Breast epithelium (tissue), 4 donors: ENCODE results near the gene HSPA1A. TPM values are rescaled to one million over a fixed set of nuclear protein-coding genes. Genes with fewer than 3 reads are reported as not detected.
"Not testable (repeated sequence)": the region's sequence is repeated elsewhere in the genome, so short reads cannot be mapped to it uniquely, and the experiment has no call there.

ENCODE experiments used
- DNase-seq, 2 donors: peaks; one replicate each; pipeline ENCODE4 v3.0.0-alpha.2; 2019; ENCODE audit warnings: low spot score in 2 of 2
- H3K27ac ChIP-seq, 2 donors: fragments of 200-600 bp; sonication (generic) in 1 of 2; one replicate each; pipeline ENCODE4 v1.5.1; 2016 to 2019; ENCODE audit warnings: mild to moderate bottlenecking in 1 of 2
- H3K27me3 ChIP-seq, 2 donors: fragments of 200-600 bp; sonication (generic) in 1 of 2; one replicate each; pipeline versions ENCODE4 v1.5.1 to v1.6.0; 2017 to 2019; ENCODE audit warnings: control low read depth in 1 of 2, mild to moderate bottlenecking in 1 of 2
- H3K36me3 ChIP-seq: fragments of 200-600 bp; one replicate; pipeline ENCODE4 v1.5.1; 2019
- H3K4me1 ChIP-seq, 2 donors: fragments of 200-600 bp; sonication (generic); one replicate each; pipeline ENCODE4 v1.5.1; 2016 to 2019; ENCODE audit warnings: control low read depth in 1 of 2
- H3K4me3 ChIP-seq, 3 donors: fragments of 200-600 bp; sonication (generic); 1 replicate in 2 of 3; 2 replicates in 1 of 3; pipeline ENCODE4 v1.5.1; 2016 to 2019; ENCODE audit warnings: mild to moderate bottlenecking in 3 of 3, moderate library complexity in 2 of 3
- H3K9me3 ChIP-seq, 2 donors: fragments of 200-600 bp; sonication (generic) in 1 of 2; one replicate each; pipeline ENCODE4 v1.5.1; 2016 to 2019; ENCODE audit warnings: control low read depth in 1 of 2
- POLR2A ChIP-seq: fragments of 450-650 bp; IDR thresholded peaks from one replicate; pipeline ENCODE4 v1.6.1; 2016; ENCODE audit warnings: antibody characterized with exemption, mild to moderate bottlenecking, moderate library complexity
- POLR2AphosphoS5 ChIP-seq, 3 donors: sonication (generic); formaldehyde crosslinking; IDR thresholded peaks; one replicate each; pipeline ENCODE4 v1.6.1; 2017; ENCODE audit warnings: antibody characterized with exemption in 3 of 3
- intact Hi-C: fragments of 100-400 bp; cut with DNase I; formaldehyde crosslinking; loops from one replicate; pipeline ENCODE4 v1.15.1; 2023; ENCODE audit warnings: low total_unique reads
- total RNA-seq, 3 donors: library from RNA; depleted of rRNA; stranded (reverse); fragments of >200 nt; gene quantifications; one replicate each; pipeline ENCODE4 v1.1.0, GENCODE V29; 2016
- TF ChIP-seq, protein P1 (sequence below), 3 donors: fragments of 450-650 bp; IDR thresholded peaks; one replicate each; pipeline ENCODE4 v1.5.1; 2016 to 2017; ENCODE audit warnings: antibody characterized with exemption in 3 of 3, mild to moderate bottlenecking in 3 of 3, moderate library complexity in 3 of 3

Gene HSPA1A
- total RNA-seq, 3 donors from 2014 or later, result 136 to 459 (median 202) TPM

DNA sequence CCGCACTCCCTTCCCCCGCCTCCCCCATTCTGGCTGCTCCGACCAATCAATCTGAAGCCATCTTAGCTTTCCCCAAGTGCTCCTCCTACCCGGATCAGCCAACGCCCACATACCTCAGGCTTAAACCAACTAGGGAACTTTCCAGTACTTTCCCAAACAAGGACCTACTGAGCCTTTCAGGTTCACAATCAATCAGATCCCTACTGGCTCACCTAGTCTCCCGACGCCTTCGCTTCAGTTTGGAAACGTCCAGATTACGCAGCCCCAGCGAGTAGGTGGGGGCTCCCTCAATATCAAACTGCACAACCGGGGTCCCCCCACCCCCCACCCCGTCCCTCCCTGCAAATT, 692 bp upstream of the HSPA1A start:
- Histone ChIP-seq H3K9me3 (no peaks in the 10 kb centered on the region), H3K36me3 (no peaks in the 10 kb centered on the region), H3K4me1 (peaks cover 0 to 5% of the 10 kb centered on the region in 2 donors), H3K27me3 (no peaks in the 10 kb centered on the region), H3K27ac (peak overlapping the region; percentile 99 to 100), H3K4me3 (peak overlapping the region; percentile 57 to 75 (median 64))
- intact Hi-C loops, result no loop called here
- DNase-seq, result peak; percentile 97 to 98
- TF ChIP-seq POLR2A, result peak; percentile 22
- peak; percentile 59 to 89 (median 87) for TF ChIP-seq POLR2AphosphoS5 (IDR thresholded peaks at IDR 0.05)
- TF ChIP-seq, protein P1, sequence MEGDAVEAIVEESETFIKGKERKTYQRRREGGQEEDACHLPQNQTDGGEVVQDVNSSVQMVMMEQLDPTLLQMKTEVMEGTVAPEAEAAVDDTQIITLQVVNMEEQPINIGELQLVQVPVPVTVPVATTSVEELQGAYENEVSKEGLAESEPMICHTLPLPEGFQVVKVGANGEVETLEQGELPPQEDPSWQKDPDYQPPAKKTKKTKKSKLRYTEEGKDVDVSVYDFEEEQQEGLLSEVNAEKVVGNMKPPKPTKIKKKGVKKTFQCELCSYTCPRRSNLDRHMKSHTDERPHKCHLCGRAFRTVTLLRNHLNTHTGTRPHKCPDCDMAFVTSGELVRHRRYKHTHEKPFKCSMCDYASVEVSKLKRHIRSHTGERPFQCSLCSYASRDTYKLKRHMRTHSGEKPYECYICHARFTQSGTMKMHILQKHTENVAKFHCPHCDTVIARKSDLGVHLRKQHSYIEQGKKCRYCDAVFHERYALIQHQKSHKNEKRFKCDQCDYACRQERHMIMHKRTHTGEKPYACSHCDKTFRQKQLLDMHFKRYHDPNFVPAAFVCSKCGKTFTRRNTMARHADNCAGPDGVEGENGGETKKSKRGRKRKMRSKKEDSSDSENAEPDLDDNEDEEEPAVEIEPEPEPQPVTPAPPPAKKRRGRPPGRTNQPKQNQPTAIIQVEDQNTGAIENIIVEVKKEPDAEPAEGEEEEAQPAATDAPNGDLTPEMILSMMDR (IDR thresholded peaks at IDR 0.05), result no peak

GRCh38 chr6:31817133-31817928, 2.0 kb downstream of the HSPA1A start:
- H3K27ac ChIP-seq, result peak overlapping the region; percentile 75 to 88
- H3K4me3 ChIP-seq, result peak overlapping the region; percentile 42 to 66 (median 61)
- H3K9me3 ChIP-seq, intact Hi-C loops, H3K27me3 ChIP-seq, H3K36me3 ChIP-seq, H3K4me1 ChIP-seq, DNase-seq: not testable (repeated sequence)

GRCh38 chr6:31817929-31818511, 2.7 kb downstream of the HSPA1A start:
- H3K4me1 ChIP-seq, H3K9me3 ChIP-seq, H3K36me3 ChIP-seq, H3K27me3 ChIP-seq, intact Hi-C loops, DNase-seq: not testable (repeated sequence)
- H3K27ac ChIP-seq, result peak overlapping the region; percentile 75 to 88
- peak in 1 of 3 donors; percentile 40 for TF ChIP-seq POLR2AphosphoS5 (IDR thresholded peaks at IDR 0.05)
- peak overlapping the region; percentile 42 to 66 (median 61) for H3K4me3 ChIP-seq

GRCh38 chr6:31819871-31820299, 4.5 kb downstream of the HSPA1A start:
- intact Hi-C loops, result no loop called here
- no peak for DNase-seq
- Histone ChIP-seq H3K27ac (peak overlapping the region; percentile 44 to 75), H3K4me3 (peak overlapping the region in 2 of 3 donors; percentile 61 to 66), H3K27me3 (no peaks in the 10 kb centered on the region), H3K4me1 (peaks cover 0 to 4% of the 10 kb centered on the region in 2 donors), H3K36me3 (no peaks in the 10 kb centered on the region), H3K9me3 (no peaks in the 10 kb centered on the region)
- TF ChIP-seq, protein P1 (IDR thresholded peaks at IDR 0.05), result no peak

DNA sequence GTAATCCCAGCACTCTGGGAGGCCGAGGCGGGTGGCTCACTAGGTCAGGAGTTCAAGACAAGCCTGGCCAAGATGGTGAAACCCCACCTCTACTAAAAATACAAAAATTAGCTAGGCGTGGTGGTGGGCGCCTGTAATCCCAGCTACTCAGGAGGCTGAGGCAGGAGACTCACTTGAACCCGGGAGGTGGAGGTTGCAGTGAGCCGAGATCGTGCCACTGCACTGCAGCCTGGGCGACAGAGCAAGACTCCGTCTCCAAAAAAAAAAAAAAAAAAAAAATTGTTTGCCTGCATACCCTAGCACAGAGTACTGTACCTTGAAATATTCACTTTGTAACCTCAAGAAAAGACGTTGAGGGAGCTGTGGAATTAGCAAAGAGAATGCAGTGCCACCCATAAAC, 5.1 kb downstream of the HSPA1A start:
- peak overlapping the region in 1 of 3 donors; percentile 61 for H3K4me3 ChIP-seq
- intact Hi-C loops, H3K27me3 ChIP-seq, H3K4me1 ChIP-seq, H3K9me3 ChIP-seq, H3K36me3 ChIP-seq, DNase-seq: not testable (repeated sequence)
- peak overlapping the region; percentile 44 to 99 for H3K27ac ChIP-seq

- Histone ChIP-seq H3K27ac (peak overlapping the region; percentile 91 to 99), H3K27me3 (no peaks in the 10 kb centered on the region), H3K4me3 (peak overlapping the region; percentile 47 to 77 (median 62)), H3K36me3 (no peaks in the 10 kb centered on the region), H3K9me3 (no peaks in the 10 kb centered on the region), H3K4me1 (peaks cover 0 to 4% of the 10 kb centered on the region in 2 donors)
- TF ChIP-seq POLR2AphosphoS5 (IDR thresholded peaks at IDR 0.05), result no peak
- peak; percentile 28 for TF ChIP-seq POLR2A
- no peak for DNase-seq
- intact Hi-C loops, result no loop called here
Observed at GRCh38 chr6:31821301-31822035, 6.1 kb downstream of the HSPA1A start.
